Neural cell (in vitro differentiated cells): Measurements from ENCODE around the gene POU3F1. TPM values are rescaled to one million over a fixed set of nuclear protein-coding genes. Genes with fewer than 3 reads are reported as not detected.

ENCODE experiments used
- H2AFZ ChIP-seq: fragments of 200-600, 300-800 bp; sonication (generic), shearing (Covaris generic); 2 replicates; pipeline ENCODE4 v1.6.0; 2014; ENCODE audit warnings: low read depth, mild to moderate bottlenecking, antibody characterized with exemption, low read length, moderate library complexity
- H3F3A ChIP-seq: fragments of 200-600 bp; shearing (Covaris generic); 2 replicates; pipeline ENCODE4 v1.6.1; 2016; ENCODE audit warnings: mild to moderate bottlenecking, moderate library complexity, mixed read lengths, antibody characterized with exemption, low read length; ENCODE audit not compliant: insufficient read depth, poor library complexity, severe bottlenecking
- H3K27ac ChIP-seq: fragments of 200-600, 300-800 bp; sonication (generic), shearing (Covaris generic); 2 replicates; pipeline ENCODE4 v1.5.1; 2014; ENCODE audit warnings: mild to moderate bottlenecking, low read length, moderate library complexity
- H3K27me3 ChIP-seq: fragments of 300-800, 200-600 bp; sonication (generic), shearing (Covaris generic); 2 replicates; pipeline ENCODE4 v1.6.0; 2014; ENCODE audit warnings: mild to moderate bottlenecking, low read depth, low read length, moderate library complexity; ENCODE audit not compliant: insufficient read depth
- H3K36me3 ChIP-seq: fragments of 300-800, 200-600 bp; sonication (generic), shearing (Covaris generic); 2 replicates; pipeline ENCODE4 v1.5.1; 2014; ENCODE audit warnings: mild to moderate bottlenecking, antibody characterized with exemption, low read length, moderate library complexity; ENCODE audit not compliant: insufficient read depth
- H3K4me2 ChIP-seq: fragments of 300-800, 200-600 bp; sonication (generic), shearing (Covaris generic); 2 replicates; pipeline ENCODE4 v1.6.0; 2014; ENCODE audit warnings: mild to moderate bottlenecking, low read length
- H3K4me3 ChIP-seq: fragments of 300-800, 200-600 bp; sonication (generic), shearing (Covaris generic); 2 replicates; pipeline ENCODE4 v1.5.1; 2014; ENCODE audit warnings: mild to moderate bottlenecking, low read length, moderate library complexity
- H3K79me2 ChIP-seq: fragments of 200-600 bp; shearing (Covaris generic); replicated peaks from 2 replicates; pipeline ENCODE4 v1.6.0; 2014; ENCODE audit warnings: mild to moderate bottlenecking, low read length, moderate library complexity; ENCODE audit not compliant: insufficient read depth
- H3K9ac ChIP-seq: fragments of 300-800, 200-600 bp; sonication (generic), shearing (Covaris generic); 2 replicates; pipeline ENCODE4 v1.6.1; 2016; ENCODE audit warnings: mild to moderate bottlenecking, low read length, mixed read lengths
- H3K9me2 ChIP-seq: fragments of 200-600 bp; shearing (Covaris generic); 2 replicates; pipeline ENCODE4 v1.6.1; 2016; ENCODE audit warnings: mild to moderate bottlenecking, low read length, mixed read lengths; ENCODE audit not compliant: insufficient read depth
- H3K9me3 ChIP-seq: fragments of 200-600, 300-800 bp; sonication (generic), shearing (Covaris generic); 2 replicates; pipeline ENCODE4 v1.6.1; 2016; ENCODE audit warnings: mild to moderate bottlenecking, mixed run types, low read length, moderate library complexity, mixed read lengths
- H4K20me1 ChIP-seq: fragments of 200-600 bp; shearing (Covaris generic); 2 replicates; pipeline ENCODE4 v1.6.1; 2016; ENCODE audit warnings: mild to moderate bottlenecking, mixed run types; ENCODE audit not compliant: insufficient read depth
- CTCF ChIP-seq: fragments of 450-650 bp; IDR thresholded peaks from 2 replicates; pipeline ENCODE4 v1.5.1; 2014; ENCODE audit warnings: antibody characterized with exemption, mild to moderate bottlenecking, moderate library complexity; ENCODE audit not compliant: poor library complexity, severe bottlenecking
- EP300 ChIP-seq: fragments of 450-650 bp; conservative IDR thresholded peaks from 2 replicates; pipeline ENCODE4 v1.6.1; 2014; ENCODE audit warnings: antibody characterized with exemption, mild to moderate bottlenecking, moderate library complexity; ENCODE audit not compliant: poor library complexity, severe bottlenecking
- EZH2 ChIP-seq: fragments of 200-600, 300-800 bp; shearing (Covaris generic), sonication (generic); IDR thresholded peaks from 2 replicates; pipeline ENCODE4 v1.6.1; 2014; ENCODE audit warnings: antibody characterized with exemption, low read length, borderline replicate concordance, mild to moderate bottlenecking; ENCODE audit not compliant: insufficient read depth, poor library complexity, severe bottlenecking
- MXI1 ChIP-seq: fragments of 450-650 bp; conservative IDR thresholded peaks from 2 replicates; pipeline ENCODE4 v1.6.1; 2014; ENCODE audit warnings: antibody characterized with exemption, mild to moderate bottlenecking; ENCODE audit not compliant: poor library complexity, severe bottlenecking
- POLR2AphosphoS5 ChIP-seq: IDR thresholded peaks from 2 replicates; pipeline ENCODE4 v1.6.1; 2012
- RAD21 ChIP-seq: fragments of 450-650 bp; conservative IDR thresholded peaks from 2 replicates; pipeline ENCODE4 v1.6.1; 2014; ENCODE audit warnings: antibody characterized with exemption, mild to moderate bottlenecking, moderate library complexity
- REST ChIP-seq: IDR thresholded peaks from 2 replicates; pipeline ENCODE4 v1.6.1; 2012; ENCODE audit warnings: borderline replicate concordance
- SMC3 ChIP-seq: fragments of 450-650 bp; conservative IDR thresholded peaks from 2 replicates; pipeline ENCODE4 v1.6.1; 2014; ENCODE audit warnings: antibody characterized with exemption, mild to moderate bottlenecking, moderate library complexity; ENCODE audit not compliant: poor library complexity
- TAF1 ChIP-seq: IDR thresholded peaks from 2 replicates; pipeline ENCODE4 v1.6.1; 2012; ENCODE audit warnings: low read depth
- polyA plus RNA-seq: library from polyadenylated mRNA; depleted of rRNA; stranded (reverse); fragments of >200 nt; gene quantifications from 2 replicates; pipeline ENCODE4 v1.2.3, GENCODE V29; 2014

POU3F1 gene
- polyA plus RNA-seq, 1 donor from 2014 or later = 3.1 TPM

- Histone ChIP-seq H3F3A (no peaks in the 10 kb centered on the region), H3K9ac (no peak overlapping the region), H3K27ac (no peak overlapping the region), H3K4me3 (no peak overlapping the region), H3K27me3 (peaks cover 7% of the 10 kb centered on the region), H3K4me2 (no peak overlapping the region), H3K79me2 (no peaks in the 10 kb centered on the region), H2AFZ (no peak overlapping the region), H3K36me3 (no peaks in the 10 kb centered on the region), H3K9me3 (no peaks in the 10 kb centered on the region), H3K9me2 (no peaks in the 10 kb centered on the region), H4K20me1 (no peaks in the 10 kb centered on the region)
- TF ChIP-seq RAD21 = no peak
- TF ChIP-seq POLR2AphosphoS5 = no peak
- no peak for TF ChIP-seq CTCF
Observed at GRCh38 chr1:37998913-37999429, 47.6 kb downstream of the POU3F1 start.

- Histone ChIP-seq H2AFZ (no peak overlapping the region), H3F3A (no peaks in the 10 kb centered on the region), H3K9me3 (no peaks in the 10 kb centered on the region), H3K36me3 (no peaks in the 10 kb centered on the region), H3K27ac (no peak overlapping the region), H3K79me2 (no peaks in the 10 kb centered on the region), H3K27me3 (peaks cover 6% of the 10 kb centered on the region), H3K9me2 (no peaks in the 10 kb centered on the region), H4K20me1 (no peaks in the 10 kb centered on the region), H3K9ac (no peak overlapping the region), H3K4me3 (no peak overlapping the region), H3K4me2 (no peak overlapping the region)
- no peak for TF ChIP-seq POLR2AphosphoS5
Observed at GRCh38 chr1:37998089-37998808, 48.3 kb downstream of the POU3F1 start.

- H3K79me2 ChIP-seq = no peaks in the 10 kb centered on the region
- H3K9ac ChIP-seq = no peak overlapping the region
- H3K27ac ChIP-seq = no peak overlapping the region
Observed at GRCh38 chr1:37997256-37998088, 49.1 kb downstream of the POU3F1 start.

More at GRCh38 chr1:37997256-37998088, 49.1 kb downstream of the POU3F1 start:
- Histone ChIP-seq H4K20me1 (no peaks in the 10 kb centered on the region), H3K4me2 (no peak overlapping the region), H3K9me2 (no peaks in the 10 kb centered on the region), H3F3A (no peaks in the 10 kb centered on the region), H3K4me3 (no peak overlapping the region), H3K36me3 (no peaks in the 10 kb centered on the region), H2AFZ (no peak overlapping the region), H3K27me3 (peaks cover 6% of the 10 kb centered on the region), H3K9me3 (no peaks in the 10 kb centered on the region)
- TF ChIP-seq TAF1 = no peak
- no peak for TF ChIP-seq REST
- no peak for TF ChIP-seq SMC3
- no peak for TF ChIP-seq RAD21
- no peak for TF ChIP-seq EZH2
- no peak for TF ChIP-seq MXI1
- no peak for TF ChIP-seq CTCF
- no peak for TF ChIP-seq POLR2AphosphoS5
- TF ChIP-seq EP300 = no peak
